Measurements from ENCODE around the gene KRTAP10-12. TPM values are rescaled to one million over a fixed set of nuclear protein-coding genes. Genes with fewer than 3 reads are reported as not detected.
A peak's percentile ranks its signal among the peaks of the same experiment; 100 is the strongest.

The KRTAP10-12 gene
- total and polyA plus RNA-seq, 2 of the 13 experiments (the other 11 are each of a cell fraction or from before 2014, with no cell fraction given) = not detected

- TF ChIP-seq, protein P1, sequence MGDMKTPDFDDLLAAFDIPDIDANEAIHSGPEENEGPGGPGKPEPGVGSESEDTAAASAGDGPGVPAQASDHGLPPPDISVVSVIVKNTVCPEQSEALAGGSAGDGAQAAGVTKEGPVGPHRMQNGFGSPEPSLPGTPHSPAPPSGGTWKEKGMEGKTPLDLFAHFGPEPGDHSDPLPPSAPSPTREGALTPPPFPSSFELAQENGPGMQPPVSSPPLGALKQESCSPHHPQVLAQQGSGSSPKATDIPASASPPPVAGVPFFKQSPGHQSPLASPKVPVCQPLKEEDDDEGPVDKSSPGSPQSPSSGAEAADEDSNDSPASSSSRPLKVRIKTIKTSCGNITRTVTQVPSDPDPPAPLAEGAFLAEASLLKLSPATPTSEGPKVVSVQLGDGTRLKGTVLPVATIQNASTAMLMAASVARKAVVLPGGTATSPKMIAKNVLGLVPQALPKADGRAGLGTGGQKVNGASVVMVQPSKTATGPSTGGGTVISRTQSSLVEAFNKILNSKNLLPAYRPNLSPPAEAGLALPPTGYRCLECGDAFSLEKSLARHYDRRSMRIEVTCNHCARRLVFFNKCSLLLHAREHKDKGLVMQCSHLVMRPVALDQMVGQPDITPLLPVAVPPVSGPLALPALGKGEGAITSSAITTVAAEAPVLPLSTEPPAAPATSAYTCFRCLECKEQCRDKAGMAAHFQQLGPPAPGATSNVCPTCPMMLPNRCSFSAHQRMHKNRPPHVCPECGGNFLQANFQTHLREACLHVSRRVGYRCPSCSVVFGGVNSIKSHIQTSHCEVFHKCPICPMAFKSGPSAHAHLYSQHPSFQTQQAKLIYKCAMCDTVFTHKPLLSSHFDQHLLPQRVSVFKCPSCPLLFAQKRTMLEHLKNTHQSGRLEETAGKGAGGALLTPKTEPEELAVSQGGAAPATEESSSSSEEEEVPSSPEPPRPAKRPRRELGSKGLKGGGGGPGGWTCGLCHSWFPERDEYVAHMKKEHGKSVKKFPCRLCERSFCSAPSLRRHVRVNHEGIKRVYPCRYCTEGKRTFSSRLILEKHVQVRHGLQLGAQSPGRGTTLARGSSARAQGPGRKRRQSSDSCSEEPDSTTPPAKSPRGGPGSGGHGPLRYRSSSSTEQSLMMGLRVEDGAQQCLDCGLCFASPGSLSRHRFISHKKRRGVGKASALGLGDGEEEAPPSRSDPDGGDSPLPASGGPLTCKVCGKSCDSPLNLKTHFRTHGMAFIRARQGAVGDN (CRISPR knock-in tag; IDR thresholded peaks at IDR 0.05) = peak; percentile 94
- TF ChIP-seq SOX5 (CRISPR knock-in tag; IDR thresholded peaks at IDR 0.05; ENCODE audit: borderline replicate concordance) = peak; percentile 25; the same call in 1 of the 2 replicates
- TF ChIP-seq ZMYM4 (CRISPR knock-in tag; IDR thresholded peaks at IDR 0.05) = 0 out of 2 replicates have a peak, but pooled peaks have one; percentile 24
- peak; percentile 77 for TF ChIP-seq ZNF292 (CRISPR knock-in tag; IDR thresholded peaks at IDR 0.05; ENCODE audit: borderline replicate concordance, low read depth)
- TF ChIP-seq, protein P2, sequence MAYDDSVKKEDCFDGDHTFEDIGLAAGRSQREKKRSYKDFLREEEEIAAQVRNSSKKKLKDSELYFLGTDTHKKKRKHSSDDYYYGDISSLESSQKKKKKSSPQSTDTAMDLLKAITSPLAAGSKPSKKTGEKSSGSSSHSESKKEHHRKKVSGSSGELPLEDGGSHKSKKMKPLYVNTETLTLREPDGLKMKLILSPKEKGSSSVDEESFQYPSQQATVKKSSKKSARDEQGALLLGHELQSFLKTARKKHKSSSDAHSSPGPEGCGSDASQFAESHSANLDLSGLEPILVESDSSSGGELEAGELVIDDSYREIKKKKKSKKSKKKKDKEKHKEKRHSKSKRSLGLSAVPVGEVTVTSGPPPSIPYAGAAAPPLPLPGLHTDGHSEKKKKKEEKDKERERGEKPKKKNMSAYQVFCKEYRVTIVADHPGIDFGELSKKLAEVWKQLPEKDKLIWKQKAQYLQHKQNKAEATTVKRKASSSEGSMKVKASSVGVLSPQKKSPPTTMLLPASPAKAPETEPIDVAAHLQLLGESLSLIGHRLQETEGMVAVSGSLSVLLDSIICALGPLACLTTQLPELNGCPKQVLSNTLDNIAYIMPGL (CRISPR knock-in tag; IDR thresholded peaks at IDR 0.05; ENCODE audit: borderline replicate concordance in 1 of 2, low read depth in 1 of 2) = 0 out of 4 replicates have a peak, but pooled peaks of 1 of the 2 experiments have one; percentile 29
- no peak for TF ChIP-seq CENPBD1 (CRISPR knock-in tag; IDR thresholded peaks at IDR 0.05; ENCODE audit: borderline replicate concordance, low read depth)
- TF ChIP-seq PTBP1 (IDR thresholded peaks at IDR 0.05; ENCODE audit: low read depth, low read length, poor library complexity, severe bottlenecking) = no peak
- peak; percentile 67 for TF ChIP-seq MED1 (CRISPR knock-in tag; IDR thresholded peaks at IDR 0.05)
- TF ChIP-seq ZNF841 (CRISPR knock-in tag; IDR thresholded peaks at IDR 0.05; ENCODE audit: borderline replicate concordance) = no peak
- TF ChIP-seq IKZF1 (IDR thresholded peaks at IDR 0.05) = no peak
- TF ChIP-seq FOXJ3 (CRISPR knock-in tag; IDR thresholded peaks at IDR 0.05; ENCODE audit: borderline replicate concordance) = no peak
- TF ChIP-seq, protein P3, sequence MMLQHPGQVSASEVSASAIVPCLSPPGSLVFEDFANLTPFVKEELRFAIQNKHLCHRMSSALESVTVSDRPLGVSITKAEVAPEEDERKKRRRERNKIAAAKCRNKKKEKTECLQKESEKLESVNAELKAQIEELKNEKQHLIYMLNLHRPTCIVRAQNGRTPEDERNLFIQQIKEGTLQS (CRISPR knock-in tag; IDR thresholded peaks at IDR 0.05) = no peak
- peak; percentile 79 for TF ChIP-seq HNF4A (CRISPR knock-in tag; IDR thresholded peaks at IDR 0.05)
- TF ChIP-seq ZNF335 (CRISPR knock-in tag; IDR thresholded peaks at IDR 0.05) = 0 out of 2 replicates have a peak, but pooled peaks have one; percentile 64
- no peak for TF ChIP-seq ZNF281 (CRISPR knock-in tag; IDR thresholded peaks at IDR 0.05; ENCODE audit: borderline replicate concordance)
- TF ChIP-seq KLF6 (CRISPR knock-in tag; IDR thresholded peaks at IDR 0.05) = no peak
- peak; percentile 41 for TF ChIP-seq ASH2L (IDR thresholded peaks at IDR 0.05; ENCODE audit: insufficient read length, low read depth, low read length)
- TF ChIP-seq, protein P4, sequence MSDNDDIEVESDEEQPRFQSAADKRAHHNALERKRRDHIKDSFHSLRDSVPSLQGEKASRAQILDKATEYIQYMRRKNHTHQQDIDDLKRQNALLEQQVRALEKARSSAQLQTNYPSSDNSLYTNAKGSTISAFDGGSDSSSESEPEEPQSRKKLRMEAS (IDR thresholded peaks at IDR 0.05) = peak; percentile 42; the same call in 1 of the 2 replicates
Measured at GRCh38 chr21:44697811-44698734, 1.1 kb downstream of the KRTAP10-12 start (continued).
